Smooth muscle cell (in vitro differentiated cells): ENCODE measurements around the gene GATAD2A. TPM values are rescaled to one million over a fixed set of nuclear protein-coding genes. Genes with fewer than 3 reads are reported as not detected.
A peak's percentile ranks its signal among the peaks of the same experiment; 100 is the strongest.

ENCODE experiments used
- DNase-seq: peaks from one replicate; lab custom pipeline; 2025; ENCODE audit not compliant: unreplicated experiment; lab: John Stamatoyannopoulos, UW
- H2AFZ ChIP-seq: fragments of 200-600 bp; sonication (generic); 2 replicates; pipeline ENCODE4 v1.6.0; 2016; ENCODE audit warnings: antibody characterized with exemption, low read depth, mild to moderate bottlenecking
- H3F3A ChIP-seq: fragments of 200-600 bp; sonication (generic); 2 replicates; pipeline ENCODE4 v1.6.0; 2017; ENCODE audit warnings: antibody characterized with exemption, low read depth
- H3K27ac ChIP-seq: fragments of 200-600 bp; sonication (generic); 2 replicates; pipeline ENCODE4 v1.5.1; 2016; ENCODE audit warnings: low read depth, mild to moderate bottlenecking
- H3K27me3 ChIP-seq: fragments of 200-600 bp; sonication (generic); 2 replicates; pipeline ENCODE4 v1.6.1; 2016; ENCODE audit warnings: low read depth, mild to moderate bottlenecking
- H3K36me3 ChIP-seq: fragments of 200-600 bp; sonication (generic); 2 replicates; pipeline ENCODE4 v1.5.1; 2016; ENCODE audit warnings: low read depth
- H3K4me1 ChIP-seq: fragments of 200-600 bp; sonication (generic); 2 replicates; pipeline ENCODE4 v1.5.1; 2016; ENCODE audit warnings: low read depth
- H3K4me2 ChIP-seq: fragments of 200-600 bp; sonication (generic); 2 replicates; pipeline ENCODE4 v1.6.0; 2016; ENCODE audit warnings: mild to moderate bottlenecking
- H3K4me3 ChIP-seq: fragments of 200-600 bp; sonication (generic); 2 replicates; pipeline ENCODE4 v1.5.1; 2016; ENCODE audit warnings: mild to moderate bottlenecking
- H3K79me2 ChIP-seq: fragments of 200-600 bp; sonication (generic); 2 replicates; pipeline ENCODE4 v1.6.0; 2016; ENCODE audit warnings: low read depth, mild to moderate bottlenecking
- H3K9ac ChIP-seq: fragments of 200-600 bp; sonication (generic); 2 replicates; pipeline ENCODE4 v1.6.0; 2016; ENCODE audit warnings: low read depth
- H3K9me3 ChIP-seq: fragments of 200-600 bp; sonication (generic); replicated peaks from 2 replicates; pipeline ENCODE4 v1.5.1; 2016; ENCODE audit warnings: low read depth
- H4K20me1 ChIP-seq: fragments of 200-600 bp; sonication (generic); 2 replicates; pipeline ENCODE4 v1.6.0; 2016; ENCODE audit warnings: low read depth
- WGBS: methylation state at CpG from one replicate; pipeline ENCODE4 v1.1.7; 2016; ENCODE audit warnings: low lambda C conversion rate; 5-methylcytosine and 5-hydroxymethylcytosine counted together
- polyA plus RNA-seq: library from polyadenylated mRNA; unstranded; fragments of >200 nt; fragmentation: Nextera tagmentation; extraction: Ambion mirVana; gene quantifications from 2 replicates; pipeline ENCODE4 v1.2.1, GENCODE V29; 2016
- total RNA-seq: library from RNA; depleted of rRNA; stranded (reverse); fragments of >200 nt; gene quantifications from 2 replicates; pipeline ENCODE4 v1.2.3, GENCODE V29; 2014
- TF ChIP-seq, protein P1 (sequence below): fragments of 200-600 bp; sonication (generic); IDR thresholded peaks from 2 replicates; pipeline ENCODE4 v1.5.1; 2017; ENCODE audit warnings: borderline replicate concordance, mild to moderate bottlenecking, antibody characterized with exemption; ENCODE audit not compliant: insufficient read depth, poor library complexity, severe bottlenecking

Gene GATAD2A
- total and polyA plus RNA-seq, 2 experiments from 2014 or later = 26.8 to 27.0 TPM

- H4K20me1 ChIP-seq = peaks cover 93% of the 10 kb centered on the region
- peak overlapping the region; percentile 62 for H3K27ac ChIP-seq
- TF ChIP-seq, protein P1, sequence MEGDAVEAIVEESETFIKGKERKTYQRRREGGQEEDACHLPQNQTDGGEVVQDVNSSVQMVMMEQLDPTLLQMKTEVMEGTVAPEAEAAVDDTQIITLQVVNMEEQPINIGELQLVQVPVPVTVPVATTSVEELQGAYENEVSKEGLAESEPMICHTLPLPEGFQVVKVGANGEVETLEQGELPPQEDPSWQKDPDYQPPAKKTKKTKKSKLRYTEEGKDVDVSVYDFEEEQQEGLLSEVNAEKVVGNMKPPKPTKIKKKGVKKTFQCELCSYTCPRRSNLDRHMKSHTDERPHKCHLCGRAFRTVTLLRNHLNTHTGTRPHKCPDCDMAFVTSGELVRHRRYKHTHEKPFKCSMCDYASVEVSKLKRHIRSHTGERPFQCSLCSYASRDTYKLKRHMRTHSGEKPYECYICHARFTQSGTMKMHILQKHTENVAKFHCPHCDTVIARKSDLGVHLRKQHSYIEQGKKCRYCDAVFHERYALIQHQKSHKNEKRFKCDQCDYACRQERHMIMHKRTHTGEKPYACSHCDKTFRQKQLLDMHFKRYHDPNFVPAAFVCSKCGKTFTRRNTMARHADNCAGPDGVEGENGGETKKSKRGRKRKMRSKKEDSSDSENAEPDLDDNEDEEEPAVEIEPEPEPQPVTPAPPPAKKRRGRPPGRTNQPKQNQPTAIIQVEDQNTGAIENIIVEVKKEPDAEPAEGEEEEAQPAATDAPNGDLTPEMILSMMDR = no peak
- WGBS = 38% methylated on average over 1 of the region's 1 CpG
- peaks cover 4% of the 10 kb centered on the region for H3K4me1 ChIP-seq
- no peak overlapping the region for H3K4me3 ChIP-seq
- no peak overlapping the region for H2AFZ ChIP-seq
- DNase-seq = no peak
- H3K4me2 ChIP-seq = no peak overlapping the region
- H3K36me3 ChIP-seq = no peaks in the 10 kb centered on the region
- H3K9me3 ChIP-seq = no peaks in the 10 kb centered on the region
- peaks cover 12% of the 10 kb centered on the region for H3F3A ChIP-seq
- H3K79me2 ChIP-seq = peaks cover 93% of the 10 kb centered on the region
- no peak overlapping the region for H3K9ac ChIP-seq
- H3K27me3 ChIP-seq = no peaks in the 10 kb centered on the region
Observed at GRCh38 chr19:19445288-19445687, 39.8 kb downstream of the GATAD2A start.

- DNase-seq = no peak
- no peaks in the 10 kb centered on the region for H3K36me3 ChIP-seq
- H4K20me1 ChIP-seq = peaks cover 93% of the 10 kb centered on the region
- H3K79me2 ChIP-seq = peaks cover 93% of the 10 kb centered on the region
- H3K27me3 ChIP-seq = no peaks in the 10 kb centered on the region
- H3K4me2 ChIP-seq = peak overlapping the region; percentile 13
- TF ChIP-seq, protein P1 = no peak
- no peak overlapping the region for H3K9ac ChIP-seq
- H3K9me3 ChIP-seq = no peaks in the 10 kb centered on the region
- H3K4me3 ChIP-seq = no peak overlapping the region
- 90% methylated on average over 9 of the region's 9 CpGs for WGBS
- peaks cover 4% of the 10 kb centered on the region for H3K4me1 ChIP-seq
- H3K27ac ChIP-seq = peak overlapping the region; percentile 59
- H2AFZ ChIP-seq = no peak overlapping the region
- peaks cover 12% of the 10 kb centered on the region for H3F3A ChIP-seq
Observed at GRCh38 chr19:19445911-19446361, 40.5 kb downstream of the GATAD2A start.

DNA sequence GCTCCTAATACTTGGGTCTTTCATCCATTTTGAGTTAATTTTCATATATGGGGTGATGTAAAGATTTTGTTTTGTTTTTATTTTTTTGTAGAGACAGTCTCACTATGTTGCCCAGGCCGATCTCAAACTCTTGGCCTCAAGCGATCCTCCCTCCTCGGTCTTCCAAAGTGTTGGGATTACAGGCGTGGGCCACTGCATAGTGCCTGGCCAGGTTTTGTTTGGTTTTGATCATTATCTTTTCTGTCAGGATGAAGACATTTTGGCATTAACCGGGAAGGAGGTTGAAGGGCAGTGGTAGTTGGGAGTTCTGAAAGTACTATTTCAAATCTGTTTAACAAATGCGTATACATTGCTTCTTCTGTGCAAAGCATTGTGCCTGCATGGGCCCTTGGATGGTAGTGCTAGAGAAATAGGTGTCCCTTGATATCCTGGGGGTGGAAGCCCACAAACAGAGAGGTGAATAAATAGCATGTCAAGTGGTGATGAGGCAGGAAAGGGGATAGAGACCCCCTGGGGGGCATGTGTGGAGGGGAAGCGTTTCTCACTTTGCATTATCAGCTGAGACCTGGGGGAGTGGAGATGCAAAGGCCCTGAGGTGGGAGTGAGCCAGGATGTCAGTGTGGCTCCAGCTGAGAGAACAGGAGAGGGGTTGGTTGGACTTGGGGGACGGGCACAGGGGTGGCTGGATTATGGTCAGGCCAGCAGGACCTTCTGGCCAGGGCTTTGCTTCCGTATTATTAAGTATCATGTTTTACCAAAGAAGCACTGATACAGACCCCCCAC is 41.4 kb downstream of the GATAD2A start:
- H3K27ac ChIP-seq = peak overlapping the region; percentile 59
- 80% methylated on average over 9 of the region's 9 CpGs for WGBS
- no peaks in the 10 kb centered on the region for H3K27me3 ChIP-seq
- peaks cover 100% of the 10 kb centered on the region for H4K20me1 ChIP-seq
- no peak overlapping the region for H3K4me3 ChIP-seq
- no peak overlapping the region for H2AFZ ChIP-seq
- TF ChIP-seq, protein P1 = no peak
- H3F3A ChIP-seq = peaks cover 15% of the 10 kb centered on the region
- no peaks in the 10 kb centered on the region for H3K36me3 ChIP-seq
- H3K79me2 ChIP-seq = peaks cover 98% of the 10 kb centered on the region
- no peak for DNase-seq
- peaks cover 4% of the 10 kb centered on the region for H3K4me1 ChIP-seq
- no peak overlapping the region for H3K9ac ChIP-seq
- H3K4me2 ChIP-seq = peak overlapping the region; percentile 13
- H3K9me3 ChIP-seq = no peaks in the 10 kb centered on the region
